Fibroblast of pulmonary artery (primary cell): ENCODE measurements around the gene RGS3.

Source experiments
- DNase-seq: peaks from one replicate; pipeline ENCODE4 v3.0.0-alpha.2; 2010; ENCODE audit warnings: low read depth
- H3K4me3 ChIP-seq: replicated peaks from 2 replicates; pipeline ENCODE4 v1.5.1; 2011; ENCODE audit warnings: low read depth, mild to moderate bottlenecking, control low read depth, low read length, moderate library complexity
- TF ChIP-seq, protein P1 (sequence below): IDR thresholded peaks from 2 replicates; pipeline ENCODE4 v1.5.1; 2011; ENCODE audit warnings: mild to moderate bottlenecking, control low read depth, low read length, inconsistent platforms; ENCODE audit errors: missing control alignments

RGS3 gene

DNA sequence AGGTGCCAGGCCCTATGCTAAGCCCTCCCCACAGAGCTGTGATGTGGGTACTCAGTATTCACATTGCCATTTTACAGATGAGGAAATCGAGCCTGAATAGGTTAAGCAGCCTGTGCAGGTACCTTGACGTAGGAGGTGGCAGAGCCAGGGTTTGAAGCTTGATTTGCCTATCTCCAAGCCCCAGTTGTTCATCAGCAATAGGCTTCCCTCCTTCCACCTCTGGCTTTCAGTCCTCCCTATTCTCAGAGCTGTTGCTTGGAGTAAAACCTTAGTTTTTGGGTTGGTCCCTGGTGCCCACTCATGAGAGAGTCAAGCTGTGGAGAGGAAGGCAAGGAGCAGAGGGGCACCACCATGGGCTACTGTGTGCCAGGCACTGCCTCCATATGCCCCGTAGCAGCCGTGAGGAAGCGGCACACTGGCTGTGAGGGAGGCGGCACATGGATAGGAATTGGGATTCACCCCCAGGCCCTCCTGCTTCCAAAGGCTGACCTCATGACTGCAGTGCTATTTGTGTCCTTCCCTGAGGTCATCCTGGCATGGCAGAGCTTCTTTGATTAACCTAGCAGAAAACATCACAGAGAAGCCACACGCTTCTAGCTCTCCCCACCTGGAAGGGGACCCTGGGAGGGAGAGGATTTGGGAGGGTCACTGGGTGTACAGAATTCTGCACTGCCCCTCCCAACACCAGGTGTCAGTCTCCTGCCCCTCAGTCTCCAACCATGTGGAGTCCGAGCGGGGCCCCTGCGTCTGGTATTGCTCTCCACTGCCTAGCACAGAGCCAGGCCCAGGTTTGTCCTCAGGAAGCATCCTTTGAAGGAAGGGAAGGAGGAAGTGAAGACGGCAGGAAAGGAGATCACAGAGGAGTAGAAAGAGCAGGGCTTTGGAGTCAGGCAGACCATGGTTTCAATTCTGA lies 109.8 kb downstream of the RGS3 start:
- no peak for DNase-seq
- no peak overlapping the region for H3K4me3 ChIP-seq
- TF ChIP-seq, protein P1, sequence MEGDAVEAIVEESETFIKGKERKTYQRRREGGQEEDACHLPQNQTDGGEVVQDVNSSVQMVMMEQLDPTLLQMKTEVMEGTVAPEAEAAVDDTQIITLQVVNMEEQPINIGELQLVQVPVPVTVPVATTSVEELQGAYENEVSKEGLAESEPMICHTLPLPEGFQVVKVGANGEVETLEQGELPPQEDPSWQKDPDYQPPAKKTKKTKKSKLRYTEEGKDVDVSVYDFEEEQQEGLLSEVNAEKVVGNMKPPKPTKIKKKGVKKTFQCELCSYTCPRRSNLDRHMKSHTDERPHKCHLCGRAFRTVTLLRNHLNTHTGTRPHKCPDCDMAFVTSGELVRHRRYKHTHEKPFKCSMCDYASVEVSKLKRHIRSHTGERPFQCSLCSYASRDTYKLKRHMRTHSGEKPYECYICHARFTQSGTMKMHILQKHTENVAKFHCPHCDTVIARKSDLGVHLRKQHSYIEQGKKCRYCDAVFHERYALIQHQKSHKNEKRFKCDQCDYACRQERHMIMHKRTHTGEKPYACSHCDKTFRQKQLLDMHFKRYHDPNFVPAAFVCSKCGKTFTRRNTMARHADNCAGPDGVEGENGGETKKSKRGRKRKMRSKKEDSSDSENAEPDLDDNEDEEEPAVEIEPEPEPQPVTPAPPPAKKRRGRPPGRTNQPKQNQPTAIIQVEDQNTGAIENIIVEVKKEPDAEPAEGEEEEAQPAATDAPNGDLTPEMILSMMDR: no peak

DNA sequence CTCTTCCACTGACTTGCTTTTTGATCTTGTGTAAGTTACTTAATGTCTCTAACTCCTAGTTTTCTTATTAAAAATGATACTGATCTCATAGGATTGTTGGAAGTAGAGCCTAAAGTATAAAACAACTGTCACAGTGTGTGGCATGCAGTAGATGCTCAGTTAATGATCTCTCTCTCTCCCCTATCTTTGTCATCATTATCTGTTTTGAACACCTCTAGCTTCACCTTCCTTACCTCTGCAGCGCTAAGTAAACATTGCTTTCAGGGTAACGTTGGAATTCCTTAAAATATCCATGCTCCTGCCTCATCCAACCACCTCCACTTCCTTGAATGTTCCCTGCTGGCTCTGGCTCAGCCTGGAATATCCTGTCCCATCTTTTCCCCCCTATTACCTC lies 110.4 kb downstream of the RGS3 start:
- DNase-seq: no peak
- no peak overlapping the region for H3K4me3 ChIP-seq
- TF ChIP-seq, protein P1: no peak

DNA sequence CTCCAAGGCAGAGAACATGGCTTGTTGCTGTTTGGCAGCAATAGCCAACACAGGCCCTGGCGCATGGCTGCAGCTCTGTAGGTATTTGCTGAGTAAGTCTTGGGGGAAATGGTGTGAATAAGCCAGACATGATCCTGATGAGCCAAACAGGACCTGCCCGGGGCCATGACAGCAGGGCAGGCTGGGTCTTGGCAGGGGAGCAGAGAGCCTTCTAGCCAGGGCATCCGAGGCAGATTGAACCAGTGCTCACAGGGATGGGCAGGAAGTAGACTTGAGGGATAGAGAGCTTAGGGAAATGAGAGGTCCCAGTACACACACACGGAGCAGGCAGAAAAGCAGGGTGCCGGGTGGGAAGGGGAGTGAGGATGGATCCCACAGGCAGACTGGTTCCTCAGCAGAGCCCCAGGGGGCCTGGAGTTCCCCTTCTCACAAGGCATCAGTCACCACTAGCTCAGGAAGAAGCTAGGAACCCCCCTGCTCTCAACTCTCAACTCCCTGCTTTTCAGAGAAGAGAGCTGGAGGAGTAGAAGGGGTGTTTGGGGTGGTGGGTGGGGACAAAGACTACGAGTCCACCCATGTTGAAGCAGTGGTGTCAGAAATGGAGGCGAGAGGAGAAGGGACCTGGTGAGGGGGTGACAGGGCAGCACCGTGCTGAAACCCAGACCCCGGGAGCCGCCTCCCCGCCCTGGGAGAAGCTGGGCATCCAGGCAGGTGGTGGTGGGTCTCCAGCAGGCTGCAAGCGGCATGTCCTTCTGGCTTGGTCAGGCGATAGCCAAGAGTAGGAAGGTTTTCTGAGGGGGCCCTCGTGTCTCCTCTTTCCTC lies 111.1 kb downstream of the RGS3 start:
- DNase-seq: no peak
- TF ChIP-seq, protein P1: no peak

DNA sequence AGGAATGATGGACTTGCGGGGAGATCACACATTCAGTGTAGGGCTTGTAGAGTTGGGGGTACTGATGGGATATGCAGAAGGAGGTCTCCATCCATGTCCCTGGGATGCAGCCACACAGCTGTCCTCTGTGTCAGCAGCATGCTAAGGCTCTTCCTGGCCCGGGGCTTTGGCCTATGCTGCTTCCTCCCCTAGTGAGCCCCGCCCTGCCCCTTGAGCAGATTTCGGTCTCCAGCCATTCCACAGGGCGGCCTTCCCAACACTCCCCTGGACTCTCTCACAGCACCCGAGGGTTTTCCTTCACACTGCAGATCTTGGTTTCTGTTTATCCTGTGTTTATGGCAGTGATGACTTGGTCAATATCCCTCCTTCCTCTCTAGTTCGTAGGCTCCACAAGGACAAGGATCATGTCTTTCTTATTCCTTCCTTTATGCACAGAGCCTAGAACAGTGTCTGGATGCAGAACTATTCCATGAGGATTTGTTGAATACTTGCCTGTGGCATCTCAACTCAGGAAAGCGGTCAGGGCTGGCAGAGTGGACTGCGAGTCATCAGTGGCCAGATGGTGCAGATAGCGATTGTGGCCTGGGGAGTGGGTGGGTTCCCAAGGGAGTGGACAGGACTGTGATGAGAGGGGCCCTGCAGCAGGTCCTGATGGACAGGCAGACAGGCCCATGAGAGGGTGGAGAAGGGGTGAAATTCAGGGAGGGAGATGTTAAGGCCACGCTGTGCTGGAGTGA lies 114.2 kb downstream of the RGS3 start:
- TF ChIP-seq, protein P1: no peak
- H3K4me3 ChIP-seq: no peak overlapping the region
- peak; percentile 20 for DNase-seq

More for the DNA sequence above, 111.1 kb downstream of the RGS3 start:
- no peak overlapping the region for H3K4me3 ChIP-seq

DNA sequence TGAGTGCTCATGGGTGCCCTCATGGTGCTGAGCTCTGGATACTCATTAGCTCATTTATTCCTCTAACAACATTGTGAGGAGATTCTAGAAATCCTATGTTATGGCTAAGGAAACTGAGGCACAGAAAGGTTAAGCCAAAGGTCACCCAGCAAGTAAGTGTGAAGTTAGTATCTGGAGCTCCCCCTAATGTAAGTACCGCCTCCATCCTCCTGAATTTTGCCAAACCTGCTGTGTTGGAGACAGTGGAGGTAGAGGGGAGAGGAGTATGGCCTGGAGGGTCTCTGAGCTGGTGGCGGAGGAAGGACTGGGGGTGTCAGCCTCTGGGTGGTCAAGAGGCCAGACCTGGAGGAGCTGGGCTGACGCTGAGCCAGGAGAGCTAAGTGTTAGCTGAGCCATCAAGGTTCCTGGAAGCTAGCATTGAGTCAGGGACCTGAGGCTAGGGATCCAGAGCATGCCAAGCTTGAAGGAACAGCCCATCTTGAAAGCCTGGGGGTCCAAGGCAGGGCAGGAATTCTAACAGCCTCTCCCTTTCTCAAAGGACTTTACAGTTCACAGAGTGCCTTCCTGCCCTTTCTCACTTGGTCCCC lies 114.8 kb downstream of the RGS3 start:
- no peak overlapping the region for H3K4me3 ChIP-seq
- TF ChIP-seq, protein P1: no peak
- no peak for DNase-seq

DNA sequence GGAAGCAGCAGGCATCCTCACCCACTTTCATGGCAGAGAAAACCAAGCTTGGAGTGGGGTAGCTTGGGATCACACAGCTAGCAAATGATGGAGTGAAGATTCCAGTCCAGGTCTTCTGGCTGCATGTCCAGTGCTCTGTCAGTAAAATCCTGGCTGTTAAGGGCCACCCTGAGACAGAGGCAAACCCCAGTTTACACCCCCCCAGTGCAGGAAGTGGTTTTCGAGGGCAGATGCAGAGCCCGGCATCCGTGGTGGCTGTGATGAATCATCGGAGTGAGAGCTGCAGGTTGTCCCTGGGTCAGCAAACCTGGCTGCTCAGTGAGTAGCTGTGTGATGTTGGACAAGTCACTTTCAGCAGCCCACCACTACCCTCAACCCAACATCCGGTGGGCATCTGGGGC lies 115.4 kb downstream of the RGS3 start:
- DNase-seq: peak; percentile 83
- H3K4me3 ChIP-seq: no peak overlapping the region

More for the DNA sequence above, 115.4 kb downstream of the RGS3 start:
- TF ChIP-seq, protein P1: no peak
